WERI-Rb-1 (cell line): ENCODE data around the gene RNF138.
"Not testable (repeated sequence)": the region's sequence is repeated elsewhere in the genome, so short reads cannot be mapped to it uniquely, and the experiment has no call there.

Experiments
- DNase-seq: peaks from one replicate; pipeline ENCODE4 v3.0.0-alpha.2; 2020
- H3K27ac ChIP-seq: fragments of 250-450 bp; sonication (Bioruptor Pico); 2 replicates; pipeline ENCODE4 v1.5.1; 2020; ENCODE audit warnings: mild to moderate bottlenecking, moderate library complexity
- H3K27me3 ChIP-seq: fragments of 250-450 bp; sonication (Bioruptor Pico); 2 replicates; pipeline ENCODE4 v1.5.1; 2021; ENCODE audit warnings: mild to moderate bottlenecking, low read depth, moderate library complexity; ENCODE audit not compliant: insufficient read depth, severe bottlenecking
- H3K36me3 ChIP-seq: fragments of 250-450 bp; sonication (Bioruptor Pico); 2 replicates; pipeline ENCODE4 v1.5.1; 2020; ENCODE audit warnings: mild to moderate bottlenecking, moderate library complexity
- H3K4me3 ChIP-seq: 2 replicates; pipeline ENCODE4 v1.5.1; 2011; ENCODE audit warnings: low read depth, mild to moderate bottlenecking, control low read depth, low read length
- H3K9me3 ChIP-seq: fragments of 250-450 bp; sonication (Bioruptor Pico); 2 replicates; pipeline ENCODE4 v1.5.1; 2021; ENCODE audit warnings: mild to moderate bottlenecking, moderate library complexity; ENCODE audit not compliant: severe bottlenecking
- CTCF ChIP-seq: IDR thresholded peaks from 2 replicates; pipeline ENCODE4 v1.5.1; 2011; ENCODE audit warnings: low read depth, mild to moderate bottlenecking, control low read depth, inconsistent platforms, low read length

RNF138 gene

GRCh38 chr18:32148185-32148870, 56.7 kb downstream of the RNF138 start:
- Histone ChIP-seq H3K4me3 (no peak overlapping the region), H3K36me3 (no peaks in the 10 kb centered on the region), H3K27ac (no peak overlapping the region), H3K9me3 (no peaks in the 10 kb centered on the region), H3K27me3 (no peaks in the 10 kb centered on the region)
- no peak for DNase-seq
- no peak for TF ChIP-seq CTCF

- no peak for DNase-seq
- no peak overlapping the region for H3K27ac ChIP-seq
- H3K9me3 ChIP-seq, result no peaks in the 10 kb centered on the region
- no peak for TF ChIP-seq CTCF
- H3K27me3 ChIP-seq, result peaks cover 10% of the 10 kb centered on the region
- no peaks in the 10 kb centered on the region for H3K36me3 ChIP-seq
- no peak overlapping the region for H3K4me3 ChIP-seq
Measured at GRCh38 chr18:32152705-32153448, 61.2 kb downstream of the RNF138 start.

- no peak for TF ChIP-seq CTCF
- DNase-seq, result no peak
- Histone ChIP-seq H3K9me3 (no peaks in the 10 kb centered on the region), H3K27me3 (peaks cover 31% of the 10 kb centered on the region), H3K36me3 (no peaks in the 10 kb centered on the region), H3K27ac (no peak overlapping the region), H3K4me3 (no peak overlapping the region)
Measured at GRCh38 chr18:32156855-32157254, 65.2 kb downstream of the RNF138 start.

GRCh38 chr18:32157580-32157979, 65.9 kb downstream of the RNF138 start:
- TF ChIP-seq CTCF, result no peak
- no peaks in the 10 kb centered on the region for H3K9me3 ChIP-seq
- H3K4me3 ChIP-seq, result no peak overlapping the region
- H3K27ac ChIP-seq, result no peak overlapping the region
- H3K36me3 ChIP-seq, result no peaks in the 10 kb centered on the region
- H3K27me3 ChIP-seq, result peaks cover 36% of the 10 kb centered on the region
- DNase-seq, result no peak

GRCh38 chr18:32158108-32158624, 66.5 kb downstream of the RNF138 start:
- peak; percentile 87 for TF ChIP-seq CTCF
- no peaks in the 10 kb centered on the region for H3K36me3 ChIP-seq
- H3K27ac ChIP-seq, result no peak overlapping the region
- H3K4me3 ChIP-seq, result no peak overlapping the region
- peaks cover 38% of the 10 kb centered on the region for H3K27me3 ChIP-seq
- no peaks in the 10 kb centered on the region for H3K9me3 ChIP-seq
- peak; percentile 73 for DNase-seq

- H3K27me3 ChIP-seq, result peaks cover 38% of the 10 kb centered on the region
- not testable (repeated sequence) for H3K9me3 ChIP-seq, H3K4me3 ChIP-seq, DNase-seq, H3K36me3 ChIP-seq, H3K27ac ChIP-seq
Measured at GRCh38 chr18:32158631-32159030, 67.0 kb downstream of the RNF138 start.
